Stimulated activated CD4-positive, alpha-beta T cell treated with anti-CD3 and anti-CD28 coated beads, Interleukin-15, amount 100 ng/mL, for 48 hours (primary cell): ENCODE data around the gene CNTNAP2.

Source experiments
- DNase-seq, 2 donors: peaks; one replicate each; pipeline ENCODE4 v3.0.0-alpha.2; 2020; ENCODE audit warnings: low read depth in 2 of 2

The CNTNAP2 gene

DNA sequence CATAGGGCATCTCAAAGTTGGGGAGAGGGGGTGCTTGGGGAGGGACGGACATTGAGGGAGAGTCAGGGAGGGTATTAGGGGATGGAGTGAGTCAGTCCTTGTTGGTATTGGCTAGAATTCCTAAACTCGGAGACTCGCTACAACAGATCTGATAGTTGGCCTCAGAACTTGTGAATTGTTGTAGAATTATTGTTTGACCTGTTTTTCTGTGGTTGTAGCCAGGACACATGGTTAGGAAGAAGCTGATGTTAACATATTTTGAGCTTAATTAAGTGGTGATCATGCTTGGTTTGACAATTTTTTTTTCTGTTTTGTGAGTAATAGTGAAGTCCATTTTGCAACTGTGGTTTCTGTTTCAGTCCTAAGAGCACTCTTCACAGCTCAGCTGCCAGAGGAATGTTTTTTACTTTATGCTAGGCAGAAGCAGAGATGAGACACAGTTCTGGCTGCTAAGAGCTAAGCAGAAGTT lies 1283.7 kb downstream of the CNTNAP2 start:
- DNase-seq = no peak

DNA sequence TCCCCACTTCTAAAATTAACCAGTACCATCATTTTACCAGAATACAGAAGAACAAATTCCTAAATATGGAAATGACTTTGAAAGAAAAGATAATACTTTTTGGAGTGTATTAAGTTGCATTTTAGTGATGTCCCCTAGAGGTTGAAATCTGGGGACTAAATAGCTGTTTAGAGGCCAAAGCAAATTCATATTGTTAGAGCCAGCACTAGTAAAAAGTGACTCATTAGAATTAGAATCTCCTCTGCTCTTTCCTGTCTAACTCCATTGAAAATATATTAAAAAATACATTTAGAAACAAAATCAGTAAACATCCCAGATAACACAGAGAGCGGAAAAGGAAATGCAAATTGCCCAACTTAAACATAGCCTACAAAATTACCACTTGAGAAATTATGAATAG lies 1284.3 kb downstream of the CNTNAP2 start:
- no peak for DNase-seq

DNA sequence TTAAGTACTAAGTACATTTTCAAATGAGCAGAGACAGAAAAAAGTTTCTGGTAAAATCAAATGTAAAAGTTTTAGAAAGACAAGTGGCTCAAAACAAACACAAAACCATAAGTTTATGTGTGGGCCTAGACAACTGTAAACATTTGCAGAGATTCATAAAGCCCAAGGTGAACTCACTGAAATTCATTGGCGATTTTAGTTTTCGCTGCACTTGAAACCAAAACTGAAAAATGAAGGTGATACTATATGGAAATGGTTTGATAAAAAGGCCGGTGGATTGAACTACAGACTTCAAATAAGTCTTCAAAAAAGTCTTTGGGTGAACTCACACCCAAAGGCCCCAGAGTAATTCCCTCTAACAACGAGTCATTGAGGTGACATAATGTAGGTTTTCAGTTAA lies 1289.0 kb downstream of the CNTNAP2 start:
- DNase-seq = no peak

DNA sequence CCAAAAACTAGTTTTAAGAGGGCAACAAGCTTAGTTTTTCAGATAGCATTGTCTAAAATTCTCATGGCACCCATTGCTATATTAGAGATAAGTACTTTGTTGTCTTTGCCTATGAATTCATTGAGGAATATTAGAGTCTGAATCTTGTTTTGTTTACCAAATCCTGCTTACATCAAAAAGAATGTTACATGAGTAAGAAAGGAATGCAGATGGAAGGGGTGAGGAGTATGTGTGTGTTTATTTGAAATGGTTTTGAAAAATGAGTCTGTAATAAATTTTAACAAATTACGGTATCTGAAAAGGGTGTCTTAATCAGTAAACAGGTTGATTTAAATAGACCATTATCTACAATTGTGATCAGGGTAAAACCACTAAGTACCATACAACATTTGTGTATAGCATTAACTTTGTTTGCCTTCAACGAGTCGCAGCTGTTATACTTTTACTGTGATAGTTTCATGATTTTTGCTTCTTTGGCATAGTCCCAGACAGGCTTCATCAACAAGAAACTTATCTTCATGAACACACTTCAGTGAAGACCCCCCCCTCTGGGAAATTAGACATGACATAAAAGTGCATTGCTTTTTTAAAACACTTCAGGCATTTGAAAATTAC lies 1290.0 kb downstream of the CNTNAP2 start:
- no peak for DNase-seq

DNA sequence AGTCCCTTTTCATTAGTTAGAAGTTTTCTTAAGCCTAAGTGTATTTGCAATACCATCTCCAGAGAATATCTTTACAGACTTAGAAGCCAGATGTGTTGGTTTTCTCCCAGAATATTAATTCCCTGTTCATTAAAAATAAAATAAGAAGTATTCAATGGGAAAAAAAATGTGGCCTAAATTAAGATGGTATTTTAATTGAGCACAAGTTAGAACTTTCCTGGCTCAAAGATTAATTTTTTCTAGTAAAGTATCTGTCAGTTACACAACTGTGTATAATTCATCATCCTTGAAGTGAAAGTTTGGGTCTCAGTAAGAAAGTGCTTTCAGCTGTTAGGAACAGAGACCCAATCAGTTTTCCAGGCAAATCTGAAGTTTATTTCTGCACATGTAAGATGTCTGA lies 1294.5 kb downstream of the CNTNAP2 start:
- no peak for DNase-seq

DNA sequence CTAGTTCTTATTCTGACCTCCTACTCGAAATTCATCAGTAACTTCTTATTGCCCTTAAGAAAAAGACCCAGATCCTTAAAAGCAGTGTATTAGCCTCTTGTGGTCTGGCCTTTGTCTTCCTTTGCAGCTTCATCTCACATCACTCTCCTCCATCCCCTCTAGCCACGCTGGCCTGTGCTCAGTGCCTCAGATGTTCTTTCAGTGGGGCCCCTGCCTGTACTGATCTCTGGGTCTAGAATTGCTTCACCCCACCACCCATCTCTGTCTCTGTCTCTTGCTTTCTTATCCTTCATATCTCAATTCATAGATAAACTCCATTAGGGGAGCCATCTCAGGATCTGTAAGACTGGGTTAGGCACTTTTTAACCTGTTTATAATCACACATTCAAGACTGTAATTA lies 1295.5 kb downstream of the CNTNAP2 start:
- DNase-seq = no peak

DNA sequence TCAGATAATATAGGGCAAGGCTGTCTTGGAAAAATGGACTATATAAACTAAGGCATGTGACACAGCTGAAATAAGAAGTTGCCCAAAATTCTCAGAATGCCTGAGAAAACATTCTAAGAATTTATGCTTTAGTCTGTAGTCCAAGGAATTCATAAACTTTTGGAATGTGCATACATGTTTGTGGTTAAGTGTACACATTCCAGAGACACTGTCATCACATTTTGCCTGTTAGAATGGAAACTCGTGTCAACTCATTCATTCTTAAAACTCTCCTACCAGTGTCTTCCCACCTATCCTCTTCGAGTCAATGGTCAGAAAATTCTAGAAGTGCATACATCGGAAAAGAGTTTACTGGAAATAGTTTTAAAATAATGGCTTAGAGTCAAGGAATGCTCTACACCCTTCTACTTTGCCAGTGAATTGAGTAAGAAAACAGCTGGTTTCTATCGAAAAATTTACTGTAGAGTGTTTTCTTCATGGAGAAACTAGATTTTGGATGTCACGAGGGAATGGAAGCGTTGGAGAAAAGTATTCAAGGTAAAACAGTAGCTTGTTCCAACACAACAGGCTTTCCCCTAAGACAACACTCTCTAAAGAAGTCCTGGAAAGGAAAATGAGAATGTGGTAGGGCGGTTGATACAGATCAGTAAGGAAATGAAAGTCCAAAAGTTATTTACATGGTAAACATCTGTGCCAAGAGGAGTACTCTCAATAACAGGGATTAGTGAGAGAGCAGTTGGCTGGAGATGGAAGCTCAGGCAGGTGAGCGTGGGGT lies 1296.4 kb downstream of the CNTNAP2 start:
- DNase-seq = no peak

DNA sequence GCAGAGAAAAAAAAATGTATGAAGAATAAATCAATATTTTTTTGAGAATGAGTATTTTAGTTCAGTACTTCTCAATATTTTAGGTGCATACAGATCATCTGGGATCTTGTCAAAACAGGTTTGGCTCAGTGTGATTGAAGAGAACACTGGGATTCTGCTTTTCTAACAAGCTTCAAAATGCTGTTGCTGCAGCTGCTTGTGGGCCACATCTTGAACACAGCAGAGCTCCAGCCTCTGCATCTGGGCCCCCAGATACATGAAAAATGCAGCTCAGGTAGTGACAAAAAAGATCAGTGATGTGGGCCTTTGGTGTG lies 1296.9 kb downstream of the CNTNAP2 start:
- no peak for DNase-seq

DNA sequence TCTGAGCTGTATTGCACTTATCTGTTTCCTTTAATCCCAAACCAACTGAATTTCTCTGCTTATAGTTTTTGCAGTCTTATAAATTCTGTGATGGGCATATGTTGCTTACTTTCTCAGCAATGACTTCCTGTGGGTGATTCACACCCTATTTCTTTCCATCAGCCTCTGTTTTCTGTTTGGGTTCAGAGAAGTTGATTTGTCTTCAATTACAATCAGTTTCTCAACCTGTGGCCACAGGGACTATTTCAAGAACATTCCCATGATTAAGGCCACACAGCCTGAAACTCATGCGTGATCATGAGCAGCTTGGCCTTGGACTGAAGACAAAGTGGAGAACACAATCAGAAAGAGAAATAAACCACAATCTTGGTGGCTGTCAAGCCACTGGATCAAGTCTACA lies 1299.4 kb downstream of the CNTNAP2 start:
- DNase-seq = no peak

DNA sequence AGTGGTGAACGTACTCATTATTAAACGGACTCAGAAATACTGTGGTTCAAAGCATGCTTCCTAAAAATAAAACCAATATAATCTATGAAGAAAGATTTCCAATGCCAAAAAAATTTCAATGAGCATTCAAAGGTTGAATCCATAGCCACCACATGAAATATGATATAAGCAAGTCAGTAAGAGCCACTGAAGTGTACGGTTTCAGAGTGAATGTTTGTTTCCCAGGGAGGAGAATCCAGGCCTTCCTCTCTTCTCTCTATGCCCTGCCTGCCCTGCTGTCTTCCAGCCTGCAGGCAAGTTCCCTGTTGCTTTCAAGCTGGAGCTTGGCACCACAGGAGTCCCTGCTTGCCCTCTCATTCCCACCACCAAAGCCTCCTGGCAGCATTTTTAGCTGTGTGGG lies 1302.4 kb downstream of the CNTNAP2 start:
- no peak for DNase-seq

DNA sequence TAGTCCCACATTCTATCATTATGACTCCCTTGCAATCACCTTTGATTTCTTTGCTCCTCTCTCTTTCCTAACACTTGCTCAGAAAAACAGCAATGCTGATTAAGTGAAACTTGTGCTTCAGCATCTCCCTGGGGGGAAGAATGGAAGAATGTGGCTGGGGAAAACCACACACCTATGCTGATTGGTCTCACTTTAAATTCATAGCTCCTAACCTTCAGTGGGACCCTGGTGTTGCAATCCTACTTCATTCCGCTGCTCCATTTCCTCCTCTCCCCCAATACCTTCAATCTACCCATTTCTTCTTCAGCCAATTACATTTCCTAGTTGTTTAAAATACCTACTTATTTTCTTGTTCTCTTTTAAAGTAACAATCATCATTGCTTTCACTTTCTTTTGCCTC lies 1307.3 kb downstream of the CNTNAP2 start:
- no peak for DNase-seq

DNA sequence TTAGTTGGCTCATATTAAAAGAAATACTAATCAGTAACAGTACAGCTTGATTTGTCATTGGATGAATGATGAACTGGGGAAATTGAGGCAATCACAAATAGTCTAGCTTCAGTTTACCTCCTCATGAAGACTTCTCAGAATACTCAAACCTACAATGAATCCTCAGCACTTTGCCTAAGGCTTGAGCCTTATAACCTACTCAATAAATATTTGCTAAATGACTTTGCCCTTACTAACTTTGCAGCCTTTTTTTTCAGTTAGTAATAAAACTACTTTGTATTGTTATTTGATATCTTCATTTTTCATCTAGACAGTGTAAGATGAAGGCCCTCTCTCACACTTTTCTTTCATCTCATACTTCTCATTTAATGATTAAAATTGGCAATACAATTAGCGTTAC lies 1311.5 kb downstream of the CNTNAP2 start:
- DNase-seq = no peak

DNA sequence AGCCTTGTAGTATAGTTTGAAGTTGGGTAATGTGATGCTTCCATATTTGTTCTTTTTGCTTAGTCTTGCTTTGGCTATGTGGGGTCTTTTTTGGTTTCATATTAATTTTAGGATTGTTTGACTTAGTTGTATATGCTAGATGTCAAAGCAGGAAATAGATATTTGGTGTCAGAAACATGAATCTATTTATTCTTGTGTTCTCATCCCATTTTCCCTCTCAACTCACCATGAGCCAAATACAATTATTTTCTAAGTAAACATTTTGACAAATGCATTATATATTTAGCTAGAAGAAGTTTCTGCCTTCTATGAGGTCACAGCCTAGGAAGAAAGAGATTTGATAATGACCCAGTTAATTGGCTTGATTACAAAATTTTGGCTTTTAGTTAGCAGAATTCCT lies 1313.4 kb downstream of the CNTNAP2 start:
- DNase-seq = no peak

DNA sequence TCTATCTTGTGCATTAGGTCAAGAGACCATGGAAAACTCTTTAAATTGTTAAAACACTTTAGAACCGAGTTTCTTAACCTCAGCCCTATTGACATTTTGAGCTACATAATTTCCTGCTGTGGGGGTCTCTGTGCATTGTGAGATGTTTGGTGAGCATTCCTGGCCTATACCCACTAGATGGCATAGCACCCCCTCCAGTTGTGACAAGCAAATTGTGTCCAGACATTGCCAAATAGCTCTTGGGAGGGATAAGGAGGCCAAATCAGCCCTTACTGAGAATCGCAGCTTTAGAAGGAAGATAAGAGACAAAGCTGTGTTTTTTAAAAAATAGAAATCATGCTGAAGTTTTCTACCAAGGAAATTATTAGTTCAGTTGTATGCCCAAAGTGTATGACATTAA lies 1315.5 kb downstream of the CNTNAP2 start:
- no peak for DNase-seq

DNA sequence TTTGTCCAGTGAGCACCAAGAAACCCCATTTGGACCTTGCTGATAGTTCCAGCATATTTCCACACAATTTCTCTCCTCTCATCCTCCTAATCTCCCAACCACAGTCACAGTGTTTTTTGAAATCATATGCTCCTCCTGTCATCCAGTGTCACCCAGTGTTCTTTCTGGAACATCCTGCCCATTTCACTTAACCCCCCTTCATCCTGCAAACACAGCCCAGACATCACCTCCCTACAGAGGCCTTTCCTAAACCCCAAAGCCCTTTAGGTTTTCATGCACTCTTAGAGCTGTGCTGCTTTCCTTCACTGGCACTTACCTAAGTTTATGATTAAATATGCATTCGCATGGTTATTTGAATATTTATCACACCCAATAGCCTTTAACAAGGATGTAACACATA lies 1316.0 kb downstream of the CNTNAP2 start:
- DNase-seq = no peak

DNA sequence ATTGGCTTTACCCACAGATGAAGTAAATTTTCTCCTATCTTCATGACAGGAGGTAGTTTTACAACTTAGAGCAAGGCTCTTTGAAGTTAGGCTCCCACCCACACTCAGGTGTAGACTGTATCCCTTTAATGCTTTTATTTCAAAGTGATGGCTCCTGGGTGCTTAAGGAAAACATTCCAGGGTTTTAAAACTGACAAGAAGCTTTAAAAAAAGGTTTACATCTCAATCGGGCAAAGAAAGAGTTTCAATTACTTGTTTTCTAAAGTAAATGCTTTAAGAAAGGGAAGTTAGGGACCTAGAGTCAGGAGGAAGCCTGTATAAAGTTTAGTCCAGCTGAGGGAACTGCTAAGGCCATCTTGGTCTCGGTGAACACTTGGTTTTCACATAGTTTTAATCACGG lies 1320.1 kb downstream of the CNTNAP2 start:
- no peak for DNase-seq

DNA sequence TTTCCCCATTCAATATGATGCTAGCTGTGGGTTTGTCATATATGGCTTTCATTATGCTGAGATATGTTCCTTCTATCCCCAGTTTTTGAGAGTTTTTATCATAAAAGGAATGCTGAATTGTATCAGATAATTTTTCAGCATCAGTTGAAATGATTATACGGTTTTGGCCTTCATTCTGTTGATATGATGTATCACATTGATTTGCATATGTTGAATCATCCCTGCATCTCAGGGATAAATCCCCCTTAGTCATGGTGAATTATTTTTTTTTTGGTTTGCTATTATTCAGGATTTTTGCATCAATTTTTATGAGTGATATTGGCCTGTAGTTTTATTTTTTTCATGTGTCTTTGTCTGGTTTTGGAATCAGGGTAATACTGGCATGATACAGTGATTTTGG lies 1321.6 kb downstream of the CNTNAP2 start:
- DNase-seq = no peak

DNA sequence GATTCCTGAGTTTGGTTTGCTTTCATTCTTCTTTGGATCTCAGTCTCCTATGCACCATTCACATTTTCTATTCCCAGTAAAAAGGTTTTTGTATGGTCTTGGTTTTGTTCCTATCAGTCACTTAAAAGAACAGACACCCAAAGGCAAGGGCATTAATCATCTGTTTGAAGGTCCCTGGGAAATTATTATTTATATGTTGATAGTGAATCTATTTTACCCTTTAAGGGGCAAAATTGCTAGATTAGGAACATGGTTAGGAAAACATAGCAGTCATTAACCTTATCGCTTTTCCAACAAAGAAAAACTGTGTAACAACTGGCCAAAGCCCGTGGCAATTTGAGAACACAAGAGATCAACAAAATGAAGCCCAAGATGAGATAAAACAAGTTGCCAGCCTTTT lies 1327.3 kb downstream of the CNTNAP2 start:
- DNase-seq = no peak

DNA sequence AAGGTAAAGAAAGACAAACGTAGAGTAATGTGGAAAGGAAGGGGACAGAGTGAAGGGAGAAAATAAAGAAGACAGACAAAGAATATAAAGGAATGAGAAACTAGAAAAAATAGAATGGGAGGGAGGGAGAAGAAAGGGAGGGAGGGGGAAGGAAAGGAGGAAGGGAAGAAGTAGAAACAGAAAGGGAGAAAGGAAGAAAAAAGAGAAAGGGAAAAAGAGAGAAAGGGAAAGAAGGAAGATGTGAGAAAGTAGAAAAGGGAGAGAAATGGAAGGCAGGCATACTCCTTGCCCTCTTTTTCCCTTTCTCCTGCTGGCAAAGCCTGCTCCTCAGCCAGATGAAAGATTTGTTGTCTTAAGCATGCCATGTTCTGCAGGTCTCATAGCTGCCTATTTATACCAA lies 1336.2 kb downstream of the CNTNAP2 start:
- no peak for DNase-seq

DNA sequence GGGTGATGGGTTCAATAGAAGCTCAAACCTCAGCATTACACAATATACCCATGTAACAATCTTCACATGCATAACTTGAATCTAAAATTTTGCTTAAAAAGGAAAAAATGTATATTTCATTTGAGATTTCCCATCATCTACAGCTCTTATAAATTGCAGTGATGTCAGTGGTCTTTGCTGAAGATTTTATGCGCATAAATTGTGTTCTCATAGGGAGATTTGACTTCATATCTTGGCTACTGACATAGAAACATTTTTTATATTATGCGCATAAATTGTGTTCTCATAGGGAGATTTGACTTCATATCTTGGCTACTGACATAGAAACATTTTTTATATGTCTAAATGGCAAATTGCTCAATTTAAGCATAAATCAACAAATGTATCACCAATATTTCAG lies 1348.6 kb downstream of the CNTNAP2 start:
- DNase-seq = no peak

DNA sequence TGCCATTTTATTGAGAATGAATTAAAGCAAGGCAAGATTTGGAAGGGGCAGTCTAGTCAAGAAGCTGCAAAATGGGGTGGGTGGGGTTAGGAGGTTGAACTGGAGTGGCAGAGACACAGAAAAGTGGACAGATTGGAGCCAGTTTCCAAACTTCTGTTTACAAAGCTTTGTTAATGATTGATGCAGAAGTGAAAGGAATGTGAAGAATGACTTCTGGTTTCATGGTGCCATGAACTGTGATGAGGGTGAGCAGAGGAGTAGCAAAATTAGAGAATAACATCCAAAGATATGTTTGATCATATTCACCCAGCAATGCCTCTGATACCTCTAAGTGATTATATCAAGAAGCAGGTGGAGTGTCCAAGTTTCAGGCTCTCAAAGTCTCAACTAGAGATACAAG lies 1356.0 kb downstream of the CNTNAP2 start:
- no peak for DNase-seq

DNA sequence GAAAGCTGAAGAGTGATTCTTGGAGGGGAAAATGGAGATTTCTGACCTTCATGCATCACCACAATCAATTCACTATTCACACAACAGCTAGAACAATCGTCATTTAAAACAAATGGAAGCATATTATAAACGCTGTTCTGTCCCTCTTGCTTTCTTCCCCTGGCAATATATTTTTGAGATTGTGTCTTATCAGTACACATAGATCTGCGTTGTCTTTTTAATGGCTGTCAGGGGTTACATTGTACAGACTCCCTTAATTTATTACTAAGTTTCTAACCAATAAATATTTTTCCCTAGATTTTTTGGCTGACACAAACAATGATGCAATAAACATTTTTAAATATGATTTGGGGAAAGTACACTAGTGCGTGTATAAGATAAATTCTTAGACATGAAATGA lies 1358.3 kb downstream of the CNTNAP2 start:
- DNase-seq = no peak

DNA sequence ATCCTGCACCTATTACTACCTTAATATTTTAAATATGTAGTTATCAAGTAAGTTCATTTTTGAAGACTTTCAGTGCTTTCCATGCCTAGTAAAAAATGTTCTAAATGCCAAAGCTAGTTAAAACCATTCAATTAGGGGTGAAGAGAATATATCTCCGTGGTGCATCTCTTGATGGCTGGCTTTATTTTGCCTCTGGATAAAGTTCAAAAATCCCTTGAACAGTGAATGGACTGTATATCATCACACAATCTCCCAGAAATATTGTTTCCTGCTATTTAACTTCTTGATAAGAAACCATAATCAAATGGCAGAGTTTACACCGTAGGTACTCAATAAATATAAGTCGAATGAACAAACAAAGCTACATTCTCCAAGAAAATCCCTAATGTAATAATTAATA lies 1360.9 kb downstream of the CNTNAP2 start:
- no peak for DNase-seq

DNA sequence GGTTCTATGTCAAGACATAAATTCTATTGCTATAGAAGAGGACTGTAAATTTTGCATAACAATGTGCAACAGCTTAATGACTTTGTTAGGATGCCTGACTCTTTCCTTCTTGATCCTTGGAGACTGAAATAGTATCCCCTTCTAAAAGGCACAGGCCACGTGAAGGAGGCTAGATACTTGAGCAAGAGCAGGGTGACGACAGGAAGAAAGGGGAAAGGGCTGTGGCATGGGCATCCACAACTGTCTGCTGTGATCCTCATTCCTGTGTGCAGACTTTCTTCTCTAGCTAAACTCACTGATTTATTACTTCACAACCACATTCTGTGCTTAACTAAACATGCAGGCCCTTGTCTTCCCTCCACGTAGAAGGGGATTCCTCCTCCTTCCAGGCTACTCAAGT lies 1362.2 kb downstream of the CNTNAP2 start:
- DNase-seq = no peak
